Fibroblast of the aortic adventitia (primary cell): ENCODE measurements around the gene SRCIN1. TPM values are rescaled to one million over a fixed set of nuclear protein-coding genes. Genes with fewer than 3 reads are reported as not detected.

Experiments used
- DNase-seq: peaks from one replicate; pipeline ENCODE4 v3.0.0-alpha.2; 2010; ENCODE audit warnings: low read depth
- H3K4me3 ChIP-seq: 2 replicates; pipeline ENCODE4 v1.5.1; 2011; ENCODE audit warnings: low read depth, mild to moderate bottlenecking, control low read depth, low read length, moderate library complexity
- CTCF ChIP-seq: IDR thresholded peaks from 2 replicates; pipeline ENCODE4 v1.5.1; 2011; ENCODE audit warnings: mild to moderate bottlenecking, low read length, control low read depth, inconsistent platforms; ENCODE audit not compliant: insufficient read depth
- total RNA-seq: library from RNA; depleted of rRNA; stranded (reverse); fragments of >200 nt; gene quantifications from 2 replicates; pipeline ENCODE4 v1.2.3, GENCODE V29; 2012; ENCODE audit warnings: low replicate concordance

SRCIN1 gene
- total RNA-seq, 1 donor = not detected

GRCh38 chr17:38566666-38567031, 39.1 kb downstream of the SRCIN1 start:
- H3K4me3 ChIP-seq = no peak overlapping the region

GRCh38 chr17:38565853-38566665, 39.7 kb downstream of the SRCIN1 start:
- no peak overlapping the region for H3K4me3 ChIP-seq
- TF ChIP-seq CTCF = no peak
- no peak for DNase-seq

More at GRCh38 chr17:38566666-38567031, 39.1 kb downstream of the SRCIN1 start:
- no peak for DNase-seq
- no peak for TF ChIP-seq CTCF

- no peak for DNase-seq
- no peak overlapping the region for H3K4me3 ChIP-seq
- TF ChIP-seq CTCF = no peak
These were observed 40.9 kb downstream of the SRCIN1 start for GRCh38 chr17:38564869-38565268.

- no peak for TF ChIP-seq CTCF
- no peak overlapping the region for H3K4me3 ChIP-seq
- DNase-seq = no peak
These were observed 41.4 kb downstream of the SRCIN1 start for GRCh38 chr17:38564254-38564837.

- no peak for TF ChIP-seq CTCF
- H3K4me3 ChIP-seq = no peak overlapping the region
- no peak for DNase-seq
These were observed 42.1 kb downstream of the SRCIN1 start for GRCh38 chr17:38563362-38564253.

- TF ChIP-seq CTCF = no peak
- no peak for DNase-seq
These were observed 42.8 kb downstream of the SRCIN1 start for GRCh38 chr17:38562903-38563302.

More at GRCh38 chr17:38562903-38563302, 42.8 kb downstream of the SRCIN1 start:
- H3K4me3 ChIP-seq = no peak overlapping the region
